HG03103 (cell line): ENCODE results near the gene ZC3H7B.

ENCODE experiments used
- ATAC-seq: cut with Tn5 transposase; IDR thresholded peaks from one replicate; pipeline ENCODE4 v1.9.1; 2021; ENCODE audit warnings: low read depth; ENCODE audit not compliant: unreplicated experiment

ZC3H7B gene

GRCh38 chr22:41352058-41352457, 50.7 kb downstream of the ZC3H7B start:
- ATAC-seq = no peak

- no peak for ATAC-seq
Measured at GRCh38 chr22:41353862-41354575, 52.7 kb downstream of the ZC3H7B start.

GRCh38 chr22:41354979-41355378, 53.7 kb downstream of the ZC3H7B start:
- ATAC-seq = no peak

GRCh38 chr22:41355895-41356294, 54.6 kb downstream of the ZC3H7B start:
- no peak for ATAC-seq

GRCh38 chr22:41356430-41357028, 55.2 kb downstream of the ZC3H7B start:
- ATAC-seq = no peak

GRCh38 chr22:41357191-41357590, 55.9 kb downstream of the ZC3H7B start:
- no peak for ATAC-seq

GRCh38 chr22:41358927-41359326, 57.6 kb downstream of the ZC3H7B start:
- no peak for ATAC-seq

- no peak for ATAC-seq
Measured at GRCh38 chr22:41359376-41359775, 58.1 kb downstream of the ZC3H7B start.

- no peak for ATAC-seq
Measured at GRCh38 chr22:41360126-41360525, 58.8 kb downstream of the ZC3H7B start.

- ATAC-seq = no peak
Measured at GRCh38 chr22:41361716-41362310, 60.5 kb downstream of the ZC3H7B start.

- no peak for ATAC-seq
Measured at GRCh38 chr22:41362615-41363014, 61.3 kb downstream of the ZC3H7B start.

GRCh38 chr22:41364233-41364632, 62.9 kb downstream of the ZC3H7B start:
- ATAC-seq = no peak

GRCh38 chr22:41364955-41365354, 63.6 kb downstream of the ZC3H7B start:
- ATAC-seq = no peak

GRCh38 chr22:41365425-41365824, 64.1 kb downstream of the ZC3H7B start:
- ATAC-seq = no peak

GRCh38 chr22:41366323-41367029, 65.2 kb downstream of the ZC3H7B start:
- ATAC-seq = no peak

GRCh38 chr22:41367039-41367679, 65.8 kb downstream of the ZC3H7B start:
- ATAC-seq = no peak

- no peak for ATAC-seq
Measured at GRCh38 chr22:41367680-41368542, 66.6 kb downstream of the ZC3H7B start.

- ATAC-seq = no peak
Measured at GRCh38 chr22:41368543-41369423, 67.5 kb downstream of the ZC3H7B start.

GRCh38 chr22:41369424-41369745, 68.1 kb downstream of the ZC3H7B start:
- ATAC-seq = no peak
